ENCODE data around the gene UBE2U. TPM values are rescaled to one million over a fixed set of nuclear protein-coding genes. Genes with fewer than 3 reads are reported as not detected.
"Not testable (repeated sequence)": the region's sequence is repeated elsewhere in the genome, so short reads cannot be mapped to it uniquely, and the experiment has no call there.

The UBE2U gene
- polyA plus RNA-seq, 1 experiment, result not detected

DNA sequence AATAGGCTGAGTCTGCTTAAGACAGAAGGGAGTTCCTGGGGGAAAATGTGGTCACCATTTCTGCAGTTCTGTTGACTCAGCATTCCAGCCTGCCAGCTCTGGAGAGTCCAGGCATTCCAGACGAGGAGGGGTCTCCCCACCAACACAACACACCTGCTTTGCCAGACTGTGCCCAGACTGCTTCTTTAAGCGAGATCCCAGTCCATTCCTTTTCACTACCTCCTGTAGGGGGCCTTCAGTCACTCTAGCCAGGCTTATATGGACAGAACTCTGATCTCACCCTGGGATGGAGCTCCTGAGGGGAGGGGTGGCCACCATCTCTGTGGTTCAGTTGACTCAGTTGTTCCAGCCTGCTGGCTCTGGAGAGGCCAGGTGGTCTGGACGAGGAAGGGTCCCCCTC, 48.5 kb downstream of the UBE2U start:
- POLR2A ChIA-PET, result no interaction called here
- DNase-seq (ENCODE audit: low read depth), result no peak
- Histone ChIP-seq H3K36me3 (ENCODE audit: control insufficient read depth, insufficient read depth, low read length) (no peaks in the 10 kb centered on the region), H3K27me3 (ENCODE audit: control insufficient read depth, insufficient read depth, low read length) (peaks cover 2% of the 10 kb centered on the region), H3K4me3 (ENCODE audit: low read depth, low read length) (no peak overlapping the region)
- CTCF ChIA-PET, result interaction anchor here (1.3 to 1.6 kb wide), 2 partner anchors 9 to 10 kb away, joined by 3 to 4 read pairs; no protein-coding TSS in a partner anchor
- TF ChIP-seq, protein P1, sequence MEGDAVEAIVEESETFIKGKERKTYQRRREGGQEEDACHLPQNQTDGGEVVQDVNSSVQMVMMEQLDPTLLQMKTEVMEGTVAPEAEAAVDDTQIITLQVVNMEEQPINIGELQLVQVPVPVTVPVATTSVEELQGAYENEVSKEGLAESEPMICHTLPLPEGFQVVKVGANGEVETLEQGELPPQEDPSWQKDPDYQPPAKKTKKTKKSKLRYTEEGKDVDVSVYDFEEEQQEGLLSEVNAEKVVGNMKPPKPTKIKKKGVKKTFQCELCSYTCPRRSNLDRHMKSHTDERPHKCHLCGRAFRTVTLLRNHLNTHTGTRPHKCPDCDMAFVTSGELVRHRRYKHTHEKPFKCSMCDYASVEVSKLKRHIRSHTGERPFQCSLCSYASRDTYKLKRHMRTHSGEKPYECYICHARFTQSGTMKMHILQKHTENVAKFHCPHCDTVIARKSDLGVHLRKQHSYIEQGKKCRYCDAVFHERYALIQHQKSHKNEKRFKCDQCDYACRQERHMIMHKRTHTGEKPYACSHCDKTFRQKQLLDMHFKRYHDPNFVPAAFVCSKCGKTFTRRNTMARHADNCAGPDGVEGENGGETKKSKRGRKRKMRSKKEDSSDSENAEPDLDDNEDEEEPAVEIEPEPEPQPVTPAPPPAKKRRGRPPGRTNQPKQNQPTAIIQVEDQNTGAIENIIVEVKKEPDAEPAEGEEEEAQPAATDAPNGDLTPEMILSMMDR (IDR thresholded peaks at IDR 0.05; ENCODE audit: insufficient read depth, low read depth, low read length), result no peak

DNA sequence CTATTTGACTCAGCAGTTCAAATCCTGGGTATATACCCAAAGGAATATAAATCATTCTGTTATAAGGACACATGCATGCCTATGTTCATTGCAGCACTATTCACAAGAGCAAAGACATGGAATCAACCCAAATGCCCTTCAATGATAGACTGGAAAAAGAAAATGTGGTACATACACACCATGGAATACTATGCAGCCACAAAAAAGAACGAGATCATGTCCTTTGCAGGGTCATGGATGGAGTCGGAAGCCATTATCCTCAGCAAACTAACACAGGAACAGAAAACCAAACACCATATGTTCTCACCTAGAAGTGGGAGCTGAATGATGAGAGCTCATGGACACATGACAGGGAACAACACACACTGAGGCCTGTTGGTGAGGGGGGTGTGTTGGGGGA, 53.8 kb downstream of the UBE2U start:
- H3K4me3 ChIP-seq (ENCODE audit: low read depth, low read length); H3K36me3 ChIP-seq (ENCODE audit: control insufficient read depth, insufficient read depth, low read length); POLR2A ChIA-PET; DNase-seq (ENCODE audit: low read depth); H3K27me3 ChIP-seq (ENCODE audit: control insufficient read depth, insufficient read depth, low read length): not testable (repeated sequence)
- CTCF ChIA-PET, result interaction anchor here (0.6 to 1.9 kb wide), 3 partner anchors 10 to 256 kb away, joined by 3 to 7 read pairs (median 3); no protein-coding TSS in a partner anchor

DNA sequence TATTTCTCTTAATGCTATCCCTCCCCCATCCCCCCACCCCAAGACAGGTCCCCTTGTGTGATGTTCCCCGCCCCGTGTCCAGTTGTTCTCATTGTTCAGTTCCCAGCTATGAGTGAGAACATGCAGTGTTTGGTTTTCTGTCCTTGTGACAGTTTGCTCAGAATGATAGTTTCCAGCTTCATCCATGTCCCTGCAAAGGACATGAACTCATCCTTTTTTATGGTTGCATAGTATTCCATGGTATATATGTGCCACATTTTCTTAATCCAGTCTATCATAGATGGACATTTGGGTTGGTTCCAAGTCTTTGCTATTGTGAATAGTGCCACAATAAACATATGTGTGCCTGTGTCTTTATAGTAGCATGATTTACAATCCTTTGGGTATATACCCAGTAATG, 55.0 kb downstream of the UBE2U start:
- CTCF ChIA-PET; DNase-seq (ENCODE audit: low read depth); POLR2A ChIA-PET; H3K27me3 ChIP-seq (ENCODE audit: control insufficient read depth, insufficient read depth, low read length); H3K36me3 ChIP-seq (ENCODE audit: control insufficient read depth, insufficient read depth, low read length); H3K4me3 ChIP-seq (ENCODE audit: low read depth, low read length): not testable (repeated sequence)

DNA sequence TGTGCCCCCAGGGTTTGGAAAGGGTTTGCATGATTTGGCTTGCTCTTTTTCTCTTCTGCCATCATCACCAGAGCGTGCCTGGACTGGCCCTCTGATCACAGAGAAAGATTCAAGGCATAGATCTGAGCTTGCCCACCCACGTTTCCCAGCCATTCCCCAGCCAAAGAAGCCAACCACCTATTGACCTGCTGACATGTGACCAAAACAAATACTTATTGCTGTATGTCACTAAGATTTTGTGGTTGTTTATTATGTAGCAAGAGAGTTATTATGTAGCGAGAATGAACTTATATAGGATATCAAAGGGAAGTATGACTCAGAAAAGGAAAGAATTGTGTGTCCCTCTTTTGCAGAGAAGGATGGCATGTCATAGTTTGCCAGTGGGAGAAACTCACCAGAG, 59.9 kb downstream of the UBE2U start:
- TF ChIP-seq, protein P1 (IDR thresholded peaks at IDR 0.05; ENCODE audit: insufficient read depth, low read depth, low read length), result no peak
- no peak for DNase-seq (ENCODE audit: low read depth)
- POLR2A ChIA-PET, result no interaction called here
- no peaks in the 10 kb centered on the region for H3K36me3 ChIP-seq (ENCODE audit: control insufficient read depth, insufficient read depth, low read length)
- CTCF ChIA-PET, result interaction anchor here (0.7 to 1.5 kb wide), 4 partner anchors 412 to 563 kb away, joined by 3 to 5 read pairs (median 3); no protein-coding TSS in a partner anchor
- no peak overlapping the region for H3K4me3 ChIP-seq (ENCODE audit: low read depth, low read length)
- no peaks in the 10 kb centered on the region; the same call in 1 of the 2 replicates for H3K27me3 ChIP-seq (ENCODE audit: control insufficient read depth, insufficient read depth, low read length)

DNA sequence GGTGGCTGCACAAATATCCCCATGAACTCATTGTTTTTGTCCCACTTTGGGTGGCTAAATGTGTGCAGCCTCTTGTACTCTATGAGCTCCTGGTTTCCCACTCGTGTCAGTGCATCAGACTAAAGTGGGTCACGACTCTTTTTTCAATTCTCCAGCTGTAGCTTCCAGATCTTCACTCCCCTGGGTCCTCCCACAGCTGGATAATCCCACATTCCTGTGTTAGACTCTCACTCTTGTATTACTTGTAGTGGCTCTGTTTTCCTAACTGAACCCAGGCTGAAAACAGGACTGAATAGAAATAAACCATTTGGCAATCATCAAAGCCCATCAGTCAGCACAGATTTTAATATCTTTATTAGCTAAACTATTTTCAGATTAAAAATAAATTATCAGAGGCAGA, 60.4 kb downstream of the UBE2U start:
- Histone ChIP-seq H3K27me3 (ENCODE audit: control insufficient read depth, insufficient read depth, low read length) (no peaks in the 10 kb centered on the region; the same call in 1 of the 2 replicates), H3K36me3 (ENCODE audit: control insufficient read depth, insufficient read depth, low read length) (no peaks in the 10 kb centered on the region), H3K4me3 (ENCODE audit: low read depth, low read length) (no peak overlapping the region)
- no peak for DNase-seq (ENCODE audit: low read depth)
- ChIA-PET CTCF (interaction anchor here (0.6 to 0.9 kb wide), 3 partner anchors 383 to 560 kb away, joined by 3 to 6 read pairs (median 3); no protein-coding TSS in a partner anchor), POLR2A (no interaction called here)
- TF ChIP-seq, protein P1 (IDR thresholded peaks at IDR 0.05; ENCODE audit: insufficient read depth, low read depth, low read length), result no peak

DNA sequence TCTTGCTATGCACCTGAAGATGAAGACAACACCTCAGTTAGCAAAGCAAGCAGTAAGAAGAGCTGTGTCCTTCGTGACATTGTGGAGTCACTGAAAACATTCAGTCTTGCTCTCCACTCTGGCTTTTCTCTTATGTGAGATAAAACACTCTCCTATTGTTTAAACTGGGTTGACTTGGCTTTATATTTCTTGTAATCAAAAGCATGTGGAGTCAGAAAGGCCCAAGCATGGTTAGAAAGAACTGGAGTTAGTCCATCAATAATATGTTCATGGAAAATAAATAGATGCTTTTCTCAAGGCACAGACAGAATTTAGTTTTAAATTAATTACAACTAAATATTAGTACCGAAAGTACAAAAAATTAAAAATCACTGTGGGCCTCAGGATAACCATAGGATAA, 61.7 kb downstream of the UBE2U start:
- CTCF ChIA-PET, result interaction anchor here (1.2 kb wide), 1 partner anchor 411 kb away, joined by 5 read pairs; no protein-coding TSS in a partner anchor
- DNase-seq (ENCODE audit: low read depth), result no peak
- H3K36me3 ChIP-seq (ENCODE audit: control insufficient read depth, insufficient read depth, low read length), result no peaks in the 10 kb centered on the region
- TF ChIP-seq, protein P1 (IDR thresholded peaks at IDR 0.05; ENCODE audit: insufficient read depth, low read depth, low read length), result no peak
- no peaks in the 10 kb centered on the region; the same call in 1 of the 2 replicates for H3K27me3 ChIP-seq (ENCODE audit: control insufficient read depth, insufficient read depth, low read length)
- POLR2A ChIA-PET, result no interaction called here
- H3K4me3 ChIP-seq (ENCODE audit: low read depth, low read length), result no peak overlapping the region

Data from BJ (cell line).